Astrocyte (in vitro differentiated cells and primary cell): ENCODE measurements around the gene SMOC2.

ENCODE experiments used
- CTCF ChIP-seq: IDR thresholded peaks from 2 replicates; pipeline ENCODE4 v1.5.1; 2011; ENCODE audit warnings: low read depth, mild to moderate bottlenecking, inconsistent platforms, low read length, moderate library complexity; ENCODE audit not compliant: insufficient read depth
- EZH2 ChIP-seq: IDR thresholded peaks from 2 replicates; pipeline ENCODE4 v1.6.1; 2012; ENCODE audit warnings: mild to moderate bottlenecking, low read length, inconsistent platforms; ENCODE audit not compliant: insufficient read depth

GRCh38 chr6:168534265-168534664 is 93.3 kb downstream of the SMOC2 start:
- TF ChIP-seq CTCF: no peak
- no peak for TF ChIP-seq EZH2
